Measurements from ENCODE around the gene GLRA1. TPM values are rescaled to one million over a fixed set of nuclear protein-coding genes. Genes with fewer than 3 reads are reported as not detected.

GLRA1 gene
- total and polyA plus RNA-seq, 10 donors = not detected

- no peak overlapping the region for H3K27ac ChIP-seq
- H3K4me3 ChIP-seq = no peak overlapping the region
- 83 to 87% (median 87%) methylated on average over 3 of the region's 3 CpGs for WGBS, 5 donors
- H3K36me3 ChIP-seq = no peaks in the 10 kb centered on the region
- intact Hi-C loops (cut with DNase I; ENCODE audit: low total_unique reads) = no loop called here
- no peaks in the 10 kb centered on the region for H3K27me3 ChIP-seq (replicated peaks in 1 of 7)
- no peak for TF ChIP-seq POLR2A (IDR thresholded peaks at IDR 0.05)
- no peak for TF ChIP-seq CTCF (IDR thresholded peaks at IDR 0.05 in 8 of 11, conservative IDR thresholded peaks at IDR 0.05 in 3 of 11)
- TF ChIP-seq POLR2AphosphoS5 (IDR thresholded peaks at IDR 0.05) = no peak
- H3K4me1 ChIP-seq = no peaks in the 10 kb centered on the region
- H3K9me3 ChIP-seq = peaks cover 0 to 13% (median 0%) of the 10 kb centered on the region in 8 donors
- no peak for DNase-seq
Measured at GRCh38 chr5:151872701-151873100, 52.0 kb downstream of the GLRA1 start.

- intact Hi-C loops (cut with DNase I; ENCODE audit: low total_unique reads) = no loop called here
- no peaks in the 10 kb centered on the region for H3K27me3 ChIP-seq (replicated peaks in 1 of 7)
- H3K9me3 ChIP-seq = no peaks in the 10 kb centered on the region
- DNase-seq = no peak
- no peak overlapping the region for H3K27ac ChIP-seq
- H3K4me1 ChIP-seq = no peaks in the 10 kb centered on the region
- 68 to 80% (median 75%) methylated on average over 3 of the region's 3 CpGs for WGBS, 5 donors
- H3K4me3 ChIP-seq = no peak overlapping the region
- TF ChIP-seq CTCF (IDR thresholded peaks at IDR 0.05 in 8 of 11, conservative IDR thresholded peaks at IDR 0.05 in 3 of 11) (no peak), POLR2A (IDR thresholded peaks at IDR 0.05) (no peak), POLR2AphosphoS5 (IDR thresholded peaks at IDR 0.05) (no peak)
- H3K36me3 ChIP-seq = no peaks in the 10 kb centered on the region
Measured at GRCh38 chr5:151870820-151871219, 53.8 kb downstream of the GLRA1 start.

- no peaks in the 10 kb centered on the region for H3K9me3 ChIP-seq
- no peaks in the 10 kb centered on the region for H3K36me3 ChIP-seq
- H3K4me1 ChIP-seq = no peaks in the 10 kb centered on the region
- H3K4me3 ChIP-seq = no peak overlapping the region
- no peak overlapping the region for H3K27ac ChIP-seq
- no peaks in the 10 kb centered on the region for H3K27me3 ChIP-seq (replicated peaks in 1 of 7)
- TF ChIP-seq CTCF (IDR thresholded peaks at IDR 0.05 in 8 of 11, conservative IDR thresholded peaks at IDR 0.05 in 3 of 11) (no peak), POLR2AphosphoS5 (IDR thresholded peaks at IDR 0.05) (no peak), POLR2A (IDR thresholded peaks at IDR 0.05) (no peak)
- intact Hi-C loops (cut with DNase I; ENCODE audit: low total_unique reads) = no loop called here
- 70 to 92% (median 83%) methylated on average over 2 of the region's 2 CpGs for WGBS, 5 donors
- no peak for DNase-seq
Measured at GRCh38 chr5:151870271-151870670, 54.4 kb downstream of the GLRA1 start.

GRCh38 chr5:151869843-151870242 lies 54.8 kb downstream of the GLRA1 start:
- Histone ChIP-seq H3K27ac (no peak overlapping the region), H3K4me1 (no peaks in the 10 kb centered on the region), H3K27me3 (replicated peaks in 1 of 7) (no peaks in the 10 kb centered on the region), H3K9me3 (no peaks in the 10 kb centered on the region), H3K36me3 (no peaks in the 10 kb centered on the region), H3K4me3 (no peak overlapping the region)
- TF ChIP-seq CTCF (IDR thresholded peaks at IDR 0.05 in 8 of 11, conservative IDR thresholded peaks at IDR 0.05 in 3 of 11) (no peak), POLR2AphosphoS5 (IDR thresholded peaks at IDR 0.05) (no peak), POLR2A (IDR thresholded peaks at IDR 0.05) (no peak)
- WGBS, 5 donors = 79 to 94% (median 84%) methylated on average over 2 of the region's 2 CpGs
- intact Hi-C loops (cut with DNase I; ENCODE audit: low total_unique reads) = no loop called here
- no peak for DNase-seq
